Measurements from ENCODE around the gene SAMHD1.

SAMHD1 gene

DNA sequence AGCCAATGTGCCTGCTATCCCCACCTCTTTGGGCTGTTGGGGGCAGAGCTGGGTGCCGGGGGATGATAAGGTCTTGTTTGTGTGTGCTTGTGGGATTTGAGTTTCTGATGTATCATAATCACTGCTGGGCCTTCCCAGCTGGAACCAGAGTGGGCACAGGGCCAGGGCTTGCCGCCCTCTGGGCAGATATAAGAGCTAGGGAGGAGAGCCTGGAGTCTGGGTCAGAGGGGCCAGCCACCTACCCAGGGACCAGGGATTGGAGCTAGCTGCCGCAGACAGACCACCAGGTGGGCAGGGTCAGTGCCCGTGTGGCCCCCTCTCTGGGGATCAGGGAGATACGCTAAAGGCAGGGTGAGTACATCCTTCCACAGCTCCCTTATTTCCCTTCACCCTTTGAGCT lies 78.7 kb downstream of the SAMHD1 start:
- DNase-seq (ENCODE audit: low read depth), result no peak

DNA sequence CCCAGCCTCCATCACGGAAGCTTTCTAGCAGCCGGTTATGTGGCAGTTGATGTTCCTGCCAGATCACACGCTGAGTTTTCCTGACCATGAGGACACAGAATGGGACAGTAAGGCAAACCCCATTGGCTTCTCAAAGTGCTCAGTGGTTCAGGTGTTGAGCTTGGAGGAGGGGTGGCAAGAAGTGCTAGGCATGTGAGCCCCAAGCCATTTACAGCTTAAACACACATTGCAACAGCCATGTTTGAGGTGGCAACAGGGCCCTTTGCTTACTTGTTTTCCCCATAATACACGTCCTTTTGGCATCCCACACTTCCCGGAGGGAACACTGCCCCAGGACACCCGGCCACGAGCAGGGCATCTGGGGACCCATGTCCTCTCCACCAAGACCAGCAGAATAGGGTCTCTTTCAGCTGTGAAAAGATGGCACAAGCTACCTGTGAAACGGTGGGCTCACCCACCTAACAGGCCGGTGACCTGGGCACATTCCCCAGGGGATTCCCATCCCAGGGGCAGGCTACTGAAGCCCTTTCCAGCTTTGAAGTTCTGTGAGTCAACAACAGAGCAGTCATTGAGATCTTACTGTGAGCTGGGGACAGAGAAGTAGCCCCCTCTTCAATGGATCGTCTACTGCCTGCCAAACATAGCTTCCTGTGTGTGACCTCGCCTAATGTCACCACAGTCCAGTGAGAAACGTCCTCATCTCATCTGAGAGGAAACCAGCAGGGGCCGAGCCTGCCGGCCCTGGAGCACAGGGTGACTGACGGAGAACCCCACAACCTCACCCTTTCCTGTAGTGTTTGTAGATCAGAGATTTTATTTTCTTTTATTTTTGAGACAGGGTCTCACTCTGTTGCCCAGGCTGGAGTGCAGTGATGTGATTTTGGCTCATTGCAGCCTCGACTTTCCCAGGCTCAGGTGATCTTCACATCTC lies 79.6 kb downstream of the SAMHD1 start:
- DNase-seq (ENCODE audit: low read depth), result no peak

DNA sequence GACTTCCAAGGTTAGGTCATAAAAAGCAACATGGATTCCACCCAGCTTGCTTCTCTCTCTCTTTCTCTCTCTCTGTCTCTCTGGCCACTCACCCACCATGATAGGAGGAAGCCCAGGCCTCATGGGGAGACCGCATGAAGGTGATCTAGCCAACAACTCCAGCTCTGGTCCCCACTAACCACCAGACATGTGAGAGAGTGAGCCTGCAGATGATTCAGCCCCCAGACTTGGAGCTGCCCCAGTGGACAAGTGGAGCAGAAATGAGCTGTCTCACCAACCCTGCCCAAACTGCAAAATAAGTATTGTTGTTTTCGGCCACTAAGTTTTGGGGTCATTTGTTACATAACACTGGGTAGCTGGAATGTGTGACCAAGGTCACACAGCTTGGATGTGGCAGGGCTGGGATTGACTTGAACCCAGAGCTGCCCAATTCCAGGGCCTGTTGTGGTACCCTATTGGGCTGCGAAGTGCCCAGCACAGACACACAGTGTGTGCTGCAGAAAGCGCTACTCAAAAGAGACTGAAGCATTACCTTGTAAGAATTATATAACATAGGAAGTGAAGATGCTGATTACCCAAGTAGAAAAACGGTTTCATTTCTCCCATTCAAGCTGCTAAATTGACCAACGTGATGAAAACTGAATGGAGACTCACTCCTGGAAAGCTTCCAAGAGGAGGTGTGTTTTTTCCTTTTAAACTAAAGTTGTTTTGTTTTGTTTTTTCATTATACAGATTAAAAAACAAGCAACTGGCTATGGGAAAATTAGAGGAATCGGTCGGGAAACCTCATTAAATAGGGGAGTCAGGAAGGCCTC lies 84.6 kb downstream of the SAMHD1 start:
- DNase-seq (ENCODE audit: low read depth), result no peak

DNA sequence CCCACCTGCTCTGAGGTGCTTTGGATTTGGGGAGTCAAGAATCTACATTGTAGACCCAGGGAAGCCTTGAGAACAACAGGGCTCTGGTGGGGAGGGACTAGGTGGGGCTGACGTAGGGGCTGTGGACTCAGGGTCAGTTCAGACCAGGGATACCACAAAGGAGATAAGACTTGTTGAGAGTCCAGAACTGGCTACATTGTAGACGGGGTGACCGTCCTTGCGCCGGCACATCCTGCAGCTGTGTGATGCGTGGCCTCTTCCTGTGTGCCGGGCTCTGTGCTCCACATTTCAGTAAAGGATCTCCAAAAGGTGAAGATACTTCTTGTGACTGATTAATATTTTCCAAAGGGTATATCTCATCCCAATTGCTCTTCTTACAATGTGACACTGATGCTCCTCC lies 85.3 kb downstream of the SAMHD1 start:
- DNase-seq (ENCODE audit: low read depth), result no peak

DNA sequence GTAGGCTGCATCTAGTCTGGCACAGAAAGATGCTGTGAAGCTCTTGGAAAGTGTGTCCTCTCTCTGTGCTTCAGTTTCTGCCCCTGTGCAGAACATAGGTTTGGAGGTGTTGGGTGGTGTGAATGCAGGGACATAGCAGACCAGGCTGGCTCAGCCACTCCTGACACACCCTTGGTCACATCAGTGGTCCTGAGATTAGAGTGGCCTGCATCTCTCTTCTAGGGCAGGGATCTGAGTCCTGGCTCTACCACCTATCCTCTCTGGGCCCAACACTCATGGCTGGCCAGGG lies 85.7 kb downstream of the SAMHD1 start:
- DNase-seq (ENCODE audit: low read depth), result no peak

DNA sequence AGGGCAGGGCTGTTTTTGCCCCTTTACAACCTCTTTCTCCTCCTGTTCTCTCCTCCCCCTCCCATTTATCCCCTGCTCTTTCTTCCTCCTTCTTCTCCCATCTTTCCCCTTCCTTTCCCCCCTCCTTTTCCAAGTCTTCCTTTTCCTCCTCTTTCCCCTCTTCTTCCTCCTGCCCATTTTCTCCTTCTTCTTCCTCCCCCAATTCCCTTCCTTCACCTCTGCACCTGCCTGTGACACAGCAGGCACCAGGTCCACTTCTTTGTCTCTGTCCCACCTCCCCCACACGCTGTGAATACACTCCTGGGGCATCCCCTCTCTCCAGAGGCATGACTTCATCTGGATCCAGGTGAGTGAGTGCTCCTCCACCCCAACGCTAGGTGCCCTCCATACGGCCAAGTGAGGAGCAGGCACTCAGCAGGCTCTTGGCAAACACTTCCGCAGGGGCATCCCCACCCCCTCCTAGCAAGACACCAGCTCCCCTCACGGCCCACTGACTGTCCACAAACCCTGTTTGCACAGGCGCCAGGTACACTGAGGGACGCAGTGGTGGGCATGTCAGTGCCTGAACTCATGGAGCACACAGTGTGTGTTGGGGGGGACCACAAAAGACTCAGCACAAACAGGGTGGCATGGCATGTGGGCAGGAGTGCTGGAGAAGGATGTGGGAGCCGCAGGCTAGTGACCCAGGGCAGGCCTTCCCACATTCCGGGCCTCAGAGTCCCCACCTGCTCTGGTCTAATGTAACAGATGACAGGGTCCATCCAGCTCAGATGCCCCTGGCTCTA lies 86.2 kb downstream of the SAMHD1 start:
- DNase-seq (ENCODE audit: low read depth), result no peak

DNA sequence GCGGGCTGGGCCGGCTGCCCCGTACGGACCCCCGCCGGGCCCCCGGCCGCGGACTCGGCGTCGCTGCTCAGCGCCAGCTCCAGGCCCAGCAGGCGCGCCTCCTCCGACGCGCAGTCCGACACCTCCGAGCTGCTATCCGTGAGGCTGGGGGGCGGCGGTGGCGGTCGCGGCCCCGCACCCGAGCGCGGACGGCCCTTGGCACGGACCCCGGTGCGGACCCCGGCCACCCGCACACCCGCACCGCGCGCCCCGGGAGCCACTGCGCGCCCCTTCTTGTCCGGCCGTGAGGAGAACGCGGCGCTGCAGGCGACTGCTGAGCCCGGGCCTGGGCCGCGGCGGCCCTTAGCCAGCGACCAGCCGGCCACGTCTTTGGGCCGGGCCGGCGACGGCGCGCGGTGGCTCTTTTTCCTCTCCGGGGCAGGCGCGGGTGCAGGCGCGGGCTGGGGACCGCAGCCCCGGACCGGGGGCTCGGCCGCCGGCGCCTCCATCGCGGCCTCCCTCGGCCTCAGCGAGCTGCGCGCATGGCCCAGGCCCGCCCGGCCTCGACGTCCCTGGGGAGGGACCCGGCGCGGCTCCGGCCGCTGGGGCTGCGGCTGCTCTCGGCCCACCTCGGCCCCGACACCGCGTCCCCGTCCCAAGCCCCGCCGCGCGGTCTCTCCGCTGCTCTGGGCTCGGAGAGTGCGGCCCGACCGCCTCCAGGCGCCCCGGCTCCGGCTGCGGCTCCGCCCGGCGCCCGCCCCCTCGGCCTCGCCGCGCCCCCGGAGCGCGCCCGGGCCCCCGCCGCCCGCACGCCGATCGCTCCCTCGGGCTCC lies 88.4 kb downstream of the SAMHD1 start:
- no peak for DNase-seq (ENCODE audit: low read depth)

DNA sequence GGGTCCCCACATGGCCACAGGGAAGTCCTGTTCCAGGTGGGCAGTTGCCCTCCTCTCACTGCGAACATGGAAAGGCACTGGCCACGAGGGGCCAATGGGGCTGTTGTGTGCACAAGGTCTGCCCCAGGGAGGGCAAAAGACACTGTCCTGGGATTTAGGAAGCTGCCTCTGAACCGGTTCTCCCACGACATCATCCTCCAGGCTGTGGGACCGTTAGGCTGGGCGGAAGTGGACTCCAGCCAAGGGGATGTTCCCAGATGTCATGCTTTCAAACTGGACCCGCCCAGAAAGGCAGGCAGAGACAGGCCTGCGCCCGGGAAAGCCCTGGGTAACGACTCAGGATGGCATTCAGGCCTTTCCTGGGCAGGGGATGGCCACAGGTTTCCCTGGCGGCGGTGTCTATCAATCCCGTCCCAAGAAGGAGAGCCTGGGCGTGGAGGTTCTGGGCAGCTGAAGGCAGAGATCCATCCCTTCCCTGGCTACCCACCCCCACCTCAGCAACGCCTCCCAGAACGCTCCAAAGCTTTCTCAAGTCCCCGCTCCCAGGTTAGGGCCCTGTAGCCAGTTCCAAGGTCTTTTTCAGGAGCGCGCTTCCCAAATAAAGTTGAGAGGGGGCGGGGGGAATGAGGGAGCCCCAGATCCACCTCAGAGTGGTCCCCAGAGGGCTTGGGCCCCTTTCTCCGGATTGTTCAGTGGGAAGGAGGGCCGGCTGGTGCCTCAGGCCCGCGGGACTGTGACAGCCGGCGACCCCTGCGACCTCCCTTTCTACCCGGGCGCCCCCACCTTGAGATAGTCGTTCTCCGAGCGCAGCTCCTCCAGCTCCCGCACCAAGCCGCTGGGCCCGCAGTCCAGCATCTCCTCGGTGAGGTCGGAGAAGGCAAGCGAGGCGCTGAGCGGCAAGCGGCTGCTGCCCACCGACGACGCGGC lies 89.4 kb downstream of the SAMHD1 start:
- DNase-seq (ENCODE audit: low read depth), result peak; percentile 65

DNA sequence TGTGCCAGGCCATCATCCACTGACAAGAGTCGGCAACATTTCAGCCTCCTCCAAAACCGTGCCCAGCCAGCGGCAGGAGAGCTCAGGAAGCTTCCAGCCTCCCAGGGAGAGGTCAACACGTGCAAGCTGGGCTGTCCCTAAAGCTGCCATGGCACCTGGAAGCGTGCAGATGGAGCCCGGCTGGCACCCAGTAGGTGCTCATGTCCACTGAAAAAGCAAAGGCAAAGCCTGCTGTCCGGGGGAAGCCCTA lies 90.0 kb downstream of the SAMHD1 start:
- no peak for DNase-seq (ENCODE audit: low read depth)

DNA sequence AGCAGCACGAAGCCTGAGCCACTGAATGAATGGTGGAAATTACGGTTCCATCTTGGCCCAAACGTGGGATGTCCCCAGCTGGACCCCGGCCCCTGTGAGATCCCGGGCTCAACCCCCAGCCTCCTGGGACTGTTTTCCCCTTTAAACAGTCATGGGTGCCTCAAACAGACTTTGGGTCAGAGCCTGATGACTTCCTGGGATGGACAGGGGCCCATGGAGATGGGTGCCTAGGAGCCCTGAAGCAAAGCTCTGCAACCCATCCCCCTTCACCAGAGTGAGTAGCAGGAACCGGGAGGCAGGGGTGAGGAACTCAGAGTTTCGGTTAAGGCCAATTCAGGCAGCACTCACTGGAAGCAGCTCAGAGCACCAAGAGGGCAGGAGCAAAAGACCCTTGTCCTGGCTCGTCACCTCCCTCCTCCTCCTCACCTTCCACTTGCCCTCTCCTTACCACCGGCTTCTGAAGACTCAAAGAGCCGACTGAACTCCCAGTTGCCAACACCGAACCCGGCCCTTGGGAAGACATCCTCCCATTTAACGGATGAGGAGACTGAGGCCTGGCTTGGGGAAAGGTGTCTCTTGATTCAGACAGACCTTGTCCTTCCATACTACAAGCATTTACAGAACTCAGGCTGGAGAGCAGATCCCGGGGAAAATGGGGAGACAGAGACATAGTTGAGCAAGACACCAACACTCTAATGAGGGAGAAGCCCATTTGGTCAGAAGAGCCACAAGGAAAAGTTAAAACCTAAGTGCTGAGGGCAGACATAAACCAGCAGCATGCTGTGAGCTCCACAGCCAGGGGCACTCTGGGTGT lies 90.5 kb downstream of the SAMHD1 start:
- no peak for DNase-seq (ENCODE audit: low read depth)

DNA sequence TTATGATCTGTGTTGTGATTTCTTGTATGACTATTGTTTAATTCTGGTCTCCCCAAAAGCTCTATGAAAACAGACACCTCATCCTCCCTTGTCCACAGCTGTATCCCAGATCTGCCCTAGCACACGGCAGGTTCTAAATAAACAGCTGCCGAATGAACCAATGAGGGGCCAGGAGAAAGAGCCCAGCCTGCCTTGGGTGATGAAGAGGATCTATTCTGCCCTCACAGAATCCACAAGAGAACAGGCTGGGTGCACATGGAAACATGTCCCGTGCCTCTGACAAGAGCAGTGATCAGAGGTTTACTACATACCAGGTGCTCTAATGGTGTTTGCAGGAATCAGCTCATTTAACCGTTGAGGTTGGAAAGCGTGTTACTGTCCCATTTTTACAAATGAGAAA lies 91.2 kb downstream of the SAMHD1 start:
- DNase-seq (ENCODE audit: low read depth), result no peak

DNA sequence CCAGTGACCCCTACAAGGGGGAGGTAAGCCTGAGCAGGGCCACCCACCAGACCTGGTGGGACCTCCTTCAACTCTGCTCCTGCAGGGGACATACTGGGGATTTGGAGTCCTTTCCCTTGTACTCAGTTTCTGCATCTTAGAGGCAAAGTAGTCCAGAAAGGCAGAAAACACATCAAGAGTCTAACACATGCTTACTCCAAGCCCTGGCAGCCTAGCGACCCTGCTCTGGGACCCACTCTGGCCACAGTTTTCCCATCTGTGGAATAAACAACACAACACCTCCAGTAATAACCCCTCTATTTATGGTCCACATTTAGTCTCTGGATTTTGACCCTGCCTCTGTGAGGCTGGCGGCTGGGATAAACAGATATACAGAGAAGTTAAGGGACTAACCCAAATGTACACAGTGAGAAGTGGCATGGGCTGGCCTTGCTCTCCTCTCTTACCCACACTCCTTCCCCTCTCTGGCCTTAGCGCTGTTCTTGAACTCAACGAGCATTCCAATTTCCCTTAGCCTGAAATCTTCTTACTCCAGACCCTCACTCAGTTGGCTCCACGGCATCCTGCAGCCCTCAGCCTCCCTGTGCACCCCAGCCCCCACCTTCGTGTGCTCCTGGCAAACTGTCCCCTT lies 91.7 kb downstream of the SAMHD1 start:
- no peak for DNase-seq (ENCODE audit: low read depth)

DNA sequence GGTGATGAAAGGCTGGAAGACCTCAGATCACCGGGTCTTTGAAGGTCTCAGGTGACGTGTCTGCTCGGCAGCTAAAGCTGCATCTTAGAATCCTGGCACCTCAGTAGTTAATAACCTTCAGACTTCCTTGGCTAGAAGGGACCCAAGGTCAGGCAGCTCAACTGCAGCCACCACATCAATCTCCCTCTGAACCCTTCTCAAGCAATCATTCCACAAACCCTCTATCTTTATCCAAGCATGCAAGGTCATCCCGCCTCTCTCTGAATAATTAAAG lies 92.3 kb downstream of the SAMHD1 start:
- peak; percentile 80 for DNase-seq (ENCODE audit: low read depth)

DNA sequence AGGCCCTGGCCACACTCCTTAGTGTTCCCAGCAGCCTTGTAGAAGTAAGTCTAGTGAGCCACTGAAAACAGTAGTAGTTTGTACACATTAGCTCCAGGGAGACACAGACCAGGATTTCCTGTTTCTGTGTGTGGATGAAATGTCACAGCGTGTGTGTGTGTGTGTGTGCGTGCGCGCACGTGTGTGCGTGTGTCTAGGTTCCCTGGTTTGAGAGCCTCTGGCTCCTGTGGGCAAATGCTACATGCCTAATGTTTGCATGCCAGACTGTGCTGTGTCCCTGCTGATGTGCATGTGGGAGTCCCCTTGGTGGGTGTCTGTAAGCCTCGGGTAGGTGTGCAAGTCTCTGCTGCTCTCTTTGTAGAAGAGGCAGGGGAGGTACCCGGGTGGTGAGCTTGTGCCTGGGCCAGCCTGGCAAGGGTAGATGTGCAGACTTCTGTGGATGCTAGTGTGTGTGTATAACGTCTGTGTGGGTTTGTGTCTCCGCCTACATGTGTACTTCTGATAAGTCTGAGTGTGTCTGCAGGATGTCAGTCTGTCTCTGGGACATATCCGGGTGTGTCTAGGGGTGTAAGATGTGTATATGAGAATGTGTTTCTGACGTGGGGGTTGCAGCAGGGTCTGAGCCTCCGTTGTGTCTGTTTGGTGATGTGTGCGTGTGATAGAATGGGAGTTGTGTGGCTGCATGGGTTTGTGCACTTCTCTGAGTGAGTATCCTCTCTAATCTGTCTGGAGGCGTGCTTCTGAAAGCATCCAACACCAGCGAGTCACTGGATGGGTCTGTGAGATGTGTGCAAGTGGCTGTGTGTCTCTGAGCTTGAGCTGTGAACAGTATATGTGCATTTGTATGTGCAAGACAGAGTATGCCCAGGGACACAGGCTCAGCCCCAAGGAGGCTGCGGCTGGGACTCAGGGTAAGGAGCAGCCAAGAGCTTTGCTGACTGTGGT lies 94.5 kb downstream of the SAMHD1 start:
- peak; percentile 63 for DNase-seq (ENCODE audit: low read depth)

DNA sequence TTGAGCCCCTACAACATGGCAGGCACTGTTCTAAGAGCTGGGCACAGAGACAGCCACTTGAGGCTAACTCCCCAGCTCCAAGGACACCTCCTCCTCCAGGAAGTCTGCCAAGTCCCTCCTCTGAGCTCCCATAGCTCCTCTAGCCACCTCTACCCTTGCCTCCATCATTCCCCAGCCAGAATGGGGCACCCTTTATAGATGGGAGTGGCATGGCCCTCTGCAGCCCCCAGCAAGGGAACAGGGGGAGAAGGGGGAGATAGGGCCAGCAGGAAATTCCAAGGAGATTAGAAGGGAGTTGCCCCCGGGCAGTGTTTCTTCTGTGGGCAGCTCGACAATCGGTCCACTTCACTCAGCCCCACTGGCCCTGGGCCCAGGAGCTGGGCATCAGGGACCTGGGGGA lies 95.3 kb downstream of the SAMHD1 start:
- no peak for DNase-seq (ENCODE audit: low read depth)

DNA sequence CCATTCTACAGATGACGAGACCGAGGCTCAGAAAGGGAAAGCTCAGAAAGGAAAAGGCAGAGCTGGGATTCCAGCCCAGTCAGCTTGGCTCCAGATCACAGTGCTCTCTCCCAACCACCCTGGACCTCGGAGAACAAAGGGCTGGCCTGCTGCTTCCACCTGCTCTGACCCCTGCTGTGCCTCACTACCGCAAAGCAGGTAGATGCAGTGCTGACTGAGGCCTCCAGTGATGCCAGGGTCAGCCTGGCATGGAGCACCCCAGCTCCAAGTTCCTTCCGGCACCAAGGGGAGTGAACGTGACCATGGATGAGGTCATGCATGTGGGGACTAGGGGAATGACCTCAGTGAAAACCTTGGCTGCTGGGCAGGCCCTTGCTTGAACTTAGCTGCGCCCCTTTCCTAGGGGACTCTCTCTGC lies 96.3 kb downstream of the SAMHD1 start:
- DNase-seq (ENCODE audit: low read depth), result no peak

DNA sequence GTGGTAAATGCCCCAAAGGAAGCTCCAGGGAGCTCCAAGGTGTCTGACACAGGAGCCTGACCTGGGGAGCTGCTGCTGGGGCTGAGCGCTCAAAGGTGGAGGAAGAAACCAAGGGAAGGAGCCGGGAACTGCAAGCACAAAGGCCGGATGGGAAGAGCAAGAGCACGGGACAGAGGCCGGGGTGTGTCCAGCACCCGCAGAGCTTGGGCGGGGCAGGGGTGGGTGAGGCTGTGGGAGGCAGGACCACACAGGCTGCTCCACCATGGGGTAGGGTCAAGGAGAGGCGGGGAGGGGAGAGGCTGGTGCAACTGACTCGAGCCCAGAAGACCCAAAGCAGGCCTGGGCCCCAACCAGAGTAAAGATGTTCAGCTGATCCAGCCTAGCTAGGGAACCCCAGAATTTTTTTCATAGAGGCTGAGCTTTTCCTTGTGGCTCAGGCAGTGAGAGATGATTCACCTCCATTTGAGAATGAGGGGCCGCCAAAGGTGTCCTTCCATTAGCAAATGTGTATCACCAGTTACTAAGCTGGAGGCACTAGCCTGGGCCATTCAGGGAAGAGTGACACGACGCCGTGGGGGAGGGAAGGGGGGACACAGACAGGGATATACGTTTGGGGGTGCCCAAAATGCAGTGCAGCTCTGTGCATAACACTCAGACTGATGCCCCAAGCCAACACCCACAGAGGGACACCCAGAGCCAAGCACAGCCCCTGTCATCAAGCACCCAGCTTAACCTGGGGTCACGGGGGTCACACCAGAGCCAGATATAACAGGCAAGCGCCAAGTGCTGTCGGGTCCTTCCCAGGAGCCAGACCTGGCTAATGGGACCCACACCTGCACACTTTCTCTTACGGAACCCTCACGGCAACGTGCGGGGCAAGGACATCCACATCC lies 96.9 kb downstream of the SAMHD1 start:
- no peak for DNase-seq (ENCODE audit: low read depth)

DNA sequence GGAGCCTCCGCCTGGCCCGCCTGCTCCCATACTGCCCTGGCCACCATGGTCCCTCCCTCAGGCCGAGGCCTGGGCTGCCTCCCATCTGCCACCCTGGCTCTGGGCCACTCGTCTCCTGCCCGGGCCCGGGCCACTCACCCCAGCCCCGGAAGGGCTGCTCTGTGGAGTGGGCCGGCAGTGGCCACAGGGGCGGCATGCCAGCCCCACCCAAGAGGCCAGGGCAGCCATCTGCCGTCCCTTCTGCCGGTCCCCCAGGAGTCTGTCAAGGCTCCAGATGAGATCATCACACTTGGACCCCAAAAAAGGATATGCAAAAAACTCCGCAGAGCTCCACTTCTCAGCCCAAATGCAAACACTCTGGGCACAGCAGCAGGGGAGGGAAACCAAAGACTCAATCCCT lies 99.3 kb downstream of the SAMHD1 start:
- no peak for DNase-seq (ENCODE audit: low read depth)

Measured in amniotic epithelial cell (primary cell).